Activated CD4-positive, alpha-beta T cell treated with anti-CD3 and anti-CD28 coated beads for 36 hours (primary cell): ENCODE data around the gene PHYH. TPM values are rescaled to one million over a fixed set of nuclear protein-coding genes. Genes with fewer than 3 reads are reported as not detected.
A peak's percentile ranks its signal among the peaks of the same experiment; 100 is the strongest.

Source experiments
- ATAC-seq: fragments of 200-7000 bp; cut with Tn5 transposase; one replicate; pipeline ENCODE4 v1.10.0; 2021; ENCODE audit warnings: mild to moderate bottlenecking, moderate library complexity
- CTCF ChIA-PET: fragments of 350-600 bp; sonication (Branson Sonifier 250); formaldehyde crosslinking; loops from one replicate; lab custom pipeline; 2021; ENCODE audit warnings: antibody characterized with exemption; lab: Charles Lee
- POLR2A ChIA-PET: fragments of 350-600 bp; sonication (Branson Sonifier 250); formaldehyde crosslinking; loops from one replicate; lab custom pipeline; 2021; ENCODE audit warnings: antibody characterized with exemption, inconsistent platforms; lab: Charles Lee
- DNase-seq: peaks from one replicate; pipeline ENCODE4 v3.0.0-alpha.2; 2020
- H3K27ac Mint-ChIP-seq: one replicate; pipeline ENCODE4 v1.8.0; 2021; ENCODE audit warnings: mixed read lengths
- H3K27me3 Mint-ChIP-seq: one replicate; pipeline ENCODE4 v1.8.0; 2021; ENCODE audit warnings: mixed read lengths
- H3K36me3 Mint-ChIP-seq: one replicate; pipeline ENCODE4 v1.8.0; 2021; ENCODE audit warnings: low read depth, mixed read lengths
- H3K4me1 Mint-ChIP-seq: one replicate; pipeline ENCODE4 v1.8.0; 2021; ENCODE audit warnings: mixed read lengths
- H3K4me3 Mint-ChIP-seq: one replicate; pipeline ENCODE4 v1.8.0; 2021; ENCODE audit warnings: mild to moderate bottlenecking, moderate library complexity, mixed read lengths
- H3K9me3 Mint-ChIP-seq: one replicate; pipeline ENCODE4 v1.8.0; 2021; ENCODE audit warnings: low read depth, mixed read lengths
- intact Hi-C, 2 experiments: fragments of 100-400 bp; cut with DNase I in 1 of 2; cut with micrococcal nuclease in 1 of 2; formaldehyde crosslinking; loops; one replicate each; pipeline versions ENCODE4 v1.14.2 to v1.15.1; 2022 to 2024; cut with DNase I, micrococcal nuclease
- total RNA-seq, 2 experiments: library from RNA; stranded (reverse); gene quantifications; one replicate each; pipeline ENCODE4 v1.2.3, GENCODE V29; 2021

PHYH gene
- 10 to 100 TPM; 11.7 to 12.8 TPM for total RNA-seq

DNA sequence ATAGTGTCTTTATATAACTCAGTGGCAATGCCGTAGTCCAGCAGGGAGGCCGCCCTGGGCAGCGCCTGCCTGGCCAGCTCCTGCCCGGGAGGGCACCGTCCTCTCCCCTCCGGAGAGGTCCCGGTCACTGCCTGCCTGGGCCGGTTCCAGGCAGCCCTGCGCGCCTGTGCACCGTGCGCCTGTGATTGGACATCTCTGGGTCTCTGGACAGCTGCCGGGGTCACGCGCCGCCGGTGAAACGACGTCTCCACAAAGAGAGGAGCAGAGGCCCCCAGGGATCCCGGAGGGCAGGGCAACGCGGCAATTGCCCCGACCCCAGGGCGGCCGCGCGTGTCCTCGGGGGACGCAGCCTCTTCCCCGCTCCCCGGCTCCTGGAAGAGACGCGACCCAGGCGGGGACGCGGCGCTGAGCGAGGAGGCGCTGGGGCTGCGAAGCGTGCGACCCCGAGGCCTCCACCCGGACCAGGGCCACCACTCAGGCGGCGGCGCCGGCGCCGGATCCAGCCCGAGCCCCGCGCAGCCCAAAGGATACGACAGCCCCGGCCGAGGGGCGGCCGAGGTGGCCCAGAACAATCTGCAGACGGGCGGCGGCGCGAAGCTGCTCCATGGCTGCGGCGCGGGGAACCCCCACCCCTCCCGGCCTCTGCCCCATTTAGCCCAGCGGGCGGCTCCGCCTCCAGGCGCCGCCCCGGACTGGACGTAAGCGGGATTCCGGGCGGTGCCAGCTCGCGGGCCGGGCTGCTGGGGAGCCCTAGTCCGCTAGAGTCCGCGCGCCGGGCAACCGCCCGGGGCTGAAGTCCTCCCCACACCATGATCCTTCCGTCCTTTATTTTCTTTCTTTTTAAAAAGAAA, at the start of gene PHYH:
TSS of gene PHYH (minus strand) at position 628 of the 851 bp plus-strand sequence. CDS start at position 606, 22 bp downstream.
- CTCF ChIA-PET, result interaction anchor here (0.6 to 1.5 kb wide), 7 partner anchors 11 to 370 kb away, joined by 3 to 5 read pairs (median 3); partner anchors contain the start of gene MCM10

DNA sequence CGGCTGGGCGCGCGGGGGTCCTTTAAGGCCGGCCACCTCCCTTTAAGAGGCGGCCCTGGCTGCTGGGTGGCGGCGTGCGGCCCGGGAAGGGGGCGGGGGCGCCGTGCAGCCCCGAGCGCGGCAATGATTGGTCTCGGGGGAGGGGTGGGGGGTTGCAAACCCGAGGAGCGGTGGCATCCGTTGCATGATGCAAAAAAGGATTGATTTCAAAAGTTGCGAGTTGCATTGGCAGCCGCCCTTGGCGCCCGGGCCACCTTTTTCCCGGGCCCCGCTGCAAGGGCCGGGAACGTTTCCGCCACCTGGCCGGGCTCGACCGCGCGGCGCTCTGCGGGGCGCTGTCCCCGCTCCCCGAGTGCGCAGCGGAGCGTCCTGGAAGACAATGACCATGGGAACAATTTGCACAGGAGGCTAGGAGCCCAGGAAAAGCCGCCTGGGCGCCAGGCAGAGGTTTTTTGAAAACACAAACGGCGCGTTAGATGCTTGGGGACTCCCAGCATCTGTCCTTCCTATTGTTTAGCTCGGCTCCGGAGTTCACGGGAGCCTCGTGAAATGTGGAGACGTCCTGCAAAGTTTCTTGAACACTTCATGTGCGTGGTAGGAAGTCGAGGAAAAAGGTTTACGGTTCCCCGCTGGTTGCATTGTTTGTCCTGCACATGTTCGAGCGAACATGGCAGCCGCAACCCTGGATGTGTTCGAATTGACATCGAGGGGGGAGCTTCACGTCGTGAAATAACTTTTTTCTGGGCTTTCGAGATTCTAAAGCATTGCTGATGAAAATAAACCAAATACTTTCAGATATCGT, 48.6 kb upstream of the PHYH start, which contains the start of gene SEPHS1:
TSS of gene SEPHS1 (minus strand) at position 78 of the 802 bp plus-strand sequence. CDS start 3,343 bp downstream, outside the sequence.
- ATAC-seq, result peak; percentile 77
- ChIA-PET POLR2A (interaction anchor here (1.0 kb wide), 1 partner anchor 837 kb away, joined by 3 read pairs; no protein-coding TSS in a partner anchor), CTCF (interaction anchor here (0.8 kb wide), 1 partner anchor 9 kb away, joined by 3 read pairs; no protein-coding TSS in a partner anchor)
- no peaks in the 10 kb centered on the region for H3K9me3 Mint-ChIP-seq
- H3K27me3 Mint-ChIP-seq, result no peaks in the 10 kb centered on the region
- DNase-seq, result peak; percentile 93
- intact Hi-C loops, result loop anchor here (1.0 to 10.0 kb wide), 6 partner anchors 46 to 1606 kb away; partner anchors contain the start of genes MCM10 (in 2 of the 2), DCLRE1C (in 1 of the 2), MEIG1 (in 1 of the 2) and PRPF18 (in 1 of the 2)
- H3K27ac Mint-ChIP-seq, result peak within 1 kb of the TSS; percentile 95
- peaks cover 26% of the 10 kb centered on the region for H3K36me3 Mint-ChIP-seq
- H3K4me1 Mint-ChIP-seq, result peaks cover 57% of the 10 kb centered on the region
- H3K4me3 Mint-ChIP-seq, result peak within 1 kb of the TSS; percentile 87

More for the DNA sequence above, at the start of gene PHYH:
- Mint-ChIP-seq H3K4me3 (peak within 1 kb of the TSS; percentile 80), H3K27ac (peak within 1 kb of the TSS; percentile 88), H3K27me3 (no peaks in the 10 kb centered on the region), H3K36me3 (peaks cover 2% of the 10 kb centered on the region), H3K4me1 (peaks cover 18% of the 10 kb centered on the region), H3K9me3 (no peaks in the 10 kb centered on the region)
- DNase-seq (peak; percentile 87), ATAC-seq (peak; percentile 65)
- intact Hi-C loops, result loop anchor here (5.0 kb wide), 3 partner anchors 197 to 1172 kb away; partner anchors contain the start of genes CDC123 (in 1 of the 2), NUDT5 (in 1 of the 2), OPTN (in 1 of the 2) and SEC61A2 (in 1 of the 2)
- POLR2A ChIA-PET, result interaction anchor here (0.6 to 1.3 kb wide), 2 partner anchors 90 to 886 kb away, joined by 3 to 5 read pairs; no protein-coding TSS in a partner anchor

DNA sequence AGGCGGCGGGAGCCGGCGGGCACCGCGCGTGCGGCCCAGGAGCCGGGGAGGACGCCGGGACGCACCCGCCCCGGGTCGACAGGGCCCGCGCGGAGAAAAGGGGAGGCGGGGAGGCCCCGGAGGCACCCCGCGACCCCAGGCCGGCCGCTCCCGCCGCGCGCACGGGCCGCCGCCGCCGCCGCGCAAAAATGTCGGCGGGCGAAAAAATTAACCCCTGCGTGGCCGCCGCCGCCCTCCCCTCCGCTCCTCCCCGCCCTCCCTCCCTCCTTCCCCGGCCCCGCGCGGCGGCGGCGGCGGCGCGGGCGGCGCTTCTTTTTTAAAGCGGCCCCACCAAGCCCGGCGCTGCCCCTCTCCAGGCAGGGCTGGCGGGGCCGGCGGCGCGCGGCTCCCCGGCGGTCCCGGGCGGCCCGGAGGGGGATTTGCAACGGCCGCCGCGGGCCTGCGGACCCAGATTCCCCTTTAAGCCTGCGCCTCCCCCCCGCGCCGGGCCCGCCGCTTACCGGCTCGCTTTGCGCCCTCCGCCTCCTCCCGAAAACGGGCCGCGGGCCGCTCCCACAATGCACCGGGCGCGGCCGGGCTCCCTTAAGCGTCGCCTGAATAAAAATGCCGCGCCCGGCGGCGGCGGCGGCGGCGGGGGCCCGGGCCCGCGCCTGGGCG, 47.8 kb upstream of the PHYH start:
- ATAC-seq, result peak; percentile 61
- CTCF ChIA-PET, result no interaction called here
- H3K9me3 Mint-ChIP-seq, result no peaks in the 10 kb centered on the region
- H3K36me3 Mint-ChIP-seq, result peaks cover 32% of the 10 kb centered on the region
- H3K27me3 Mint-ChIP-seq, result no peaks in the 10 kb centered on the region
- H3K4me3 Mint-ChIP-seq, result peak overlapping the region; percentile 87
- no peak overlapping the region for H3K27ac Mint-ChIP-seq
- POLR2A ChIA-PET, result no interaction called here
- H3K4me1 Mint-ChIP-seq, result peaks cover 57% of the 10 kb centered on the region
- peak; percentile 89 for DNase-seq
- intact Hi-C loops, result loop anchor here (1.0 to 10.0 kb wide), 9 partner anchors 45 to 1607 kb away; partner anchors contain the start of genes MCM10 (in 2 of the 2), CDC123 (in 1 of the 2), CDNF (in 1 of the 2) and DCLRE1C (in 1 of the 2)

DNA sequence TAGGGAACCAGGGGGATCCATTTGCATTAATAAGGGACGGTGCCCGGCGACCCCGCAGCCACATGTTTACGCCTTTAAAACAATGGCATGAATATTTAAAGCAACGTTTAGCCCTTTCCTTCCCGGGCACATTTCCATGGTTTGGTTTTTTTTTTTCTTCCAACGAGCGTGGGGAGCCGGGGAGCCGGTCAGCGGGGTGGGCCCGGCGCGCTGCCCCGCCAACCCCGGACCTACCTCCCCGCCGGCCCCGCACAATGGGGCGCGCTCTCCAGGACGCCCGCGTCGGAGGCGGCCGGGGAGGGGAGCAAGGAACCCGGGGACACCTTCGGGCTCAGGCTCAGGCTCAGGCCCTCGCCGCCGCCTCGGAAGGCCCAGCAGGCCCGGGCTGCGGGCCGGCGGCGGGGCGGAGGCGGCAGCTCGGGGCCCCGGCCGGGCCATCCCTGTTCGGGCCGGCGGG, 47.2 kb upstream of the PHYH start:
- ChIA-PET CTCF (no interaction called here), POLR2A (no interaction called here)
- no peak for DNase-seq
- Mint-ChIP-seq H3K27ac (peak overlapping the region; percentile 90), H3K4me1 (peaks cover 55% of the 10 kb centered on the region), H3K36me3 (peaks cover 37% of the 10 kb centered on the region), H3K9me3 (no peaks in the 10 kb centered on the region), H3K27me3 (no peaks in the 10 kb centered on the region), H3K4me3 (peak overlapping the region; percentile 84)
- intact Hi-C loops, result loop anchor here in 1 of 2 experiments (1.0 to 10.0 kb wide), 4 partner anchors 248 to 1608 kb away; partner anchors contain the start of genes CDC123, CDNF, DCLRE1C and HSPA14
- ATAC-seq, result no peak

DNA sequence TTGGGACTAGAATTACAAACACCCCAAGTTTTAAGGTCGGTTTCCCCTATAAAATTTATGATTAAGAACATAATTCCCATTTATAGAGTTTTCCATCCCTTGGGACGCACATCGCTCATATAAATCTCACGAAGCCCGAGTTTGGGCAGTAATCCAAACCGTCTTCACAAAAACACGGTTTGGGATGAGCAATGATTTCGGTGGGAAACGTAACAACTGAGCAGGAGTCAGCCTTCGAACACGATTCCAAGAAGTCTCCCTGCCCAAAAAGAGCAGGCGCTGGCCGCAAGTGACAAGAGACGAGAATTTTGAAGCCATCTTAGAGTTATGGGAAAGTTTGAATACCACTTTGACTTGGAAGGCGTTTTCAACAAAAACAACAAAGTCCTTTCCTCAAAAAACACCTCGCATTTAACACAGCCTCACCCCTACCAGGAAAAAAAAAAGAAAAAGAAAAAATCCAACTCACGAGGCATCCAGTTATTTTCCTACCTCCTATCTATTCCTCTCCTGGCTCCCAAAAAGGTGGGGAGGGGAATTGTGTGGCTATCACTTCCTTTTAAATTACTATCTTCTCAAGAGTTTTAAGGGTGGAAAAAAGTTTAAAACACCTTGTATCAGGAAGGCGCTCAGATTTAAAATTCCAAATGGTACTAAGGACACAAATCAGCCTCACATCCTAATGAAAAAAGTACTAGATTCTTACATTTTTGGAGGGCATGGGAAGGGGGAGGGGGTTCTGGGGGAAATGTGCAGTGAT, 46.6 kb upstream of the PHYH start:
- intact Hi-C loops, result loop anchor here in 1 of 2 experiments (1.0 to 10.0 kb wide), 4 partner anchors 247 to 1608 kb away; partner anchors contain the start of genes CDC123, CDNF, DCLRE1C and HSPA14
- H3K9me3 Mint-ChIP-seq, result no peaks in the 10 kb centered on the region
- CTCF ChIA-PET, result no interaction called here
- H3K4me1 Mint-ChIP-seq, result peaks cover 50% of the 10 kb centered on the region
- DNase-seq (no peak), ATAC-seq (no peak)
- peaks cover 37% of the 10 kb centered on the region for H3K36me3 Mint-ChIP-seq
- peak overlapping the region; percentile 90 for H3K27ac Mint-ChIP-seq
- POLR2A ChIA-PET, result no interaction called here
- H3K4me3 Mint-ChIP-seq, result peak overlapping the region; percentile 84
- H3K27me3 Mint-ChIP-seq, result no peaks in the 10 kb centered on the region

DNA sequence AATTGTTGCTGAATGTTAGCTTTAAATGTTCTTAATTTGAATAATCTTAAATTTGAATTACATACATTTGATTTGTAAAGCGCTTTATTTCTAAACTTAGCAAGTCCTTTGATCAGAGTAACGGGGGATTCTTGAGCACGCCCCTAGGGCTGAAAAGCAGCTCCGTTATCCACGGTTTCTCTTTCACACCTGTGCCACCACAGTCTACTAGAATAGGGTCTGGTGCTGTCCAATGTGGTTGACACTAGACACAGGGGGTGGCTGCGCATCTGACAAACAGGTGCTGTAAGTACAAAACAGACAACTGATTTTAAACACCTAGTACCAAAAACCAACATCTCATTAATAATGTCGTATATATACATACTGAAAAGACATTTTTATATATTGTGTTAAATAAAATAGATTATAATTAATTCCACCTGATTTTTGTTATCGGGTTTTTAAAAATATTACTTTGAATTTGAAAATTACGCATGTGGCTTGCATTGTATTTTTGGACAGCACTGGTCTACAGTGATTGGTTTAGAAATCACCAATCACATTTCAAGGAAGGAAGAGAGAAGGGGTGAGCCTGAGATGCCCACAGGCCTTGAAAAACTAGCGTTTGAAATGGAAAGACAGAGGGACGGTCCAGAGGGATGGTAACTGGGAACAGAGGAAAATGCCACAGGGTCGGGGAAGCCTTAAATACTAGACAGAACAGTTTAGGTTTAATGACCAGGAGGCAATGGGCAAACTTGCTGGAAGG, 40.9 kb upstream of the PHYH start:
- peaks cover 51% of the 10 kb centered on the region for H3K4me1 Mint-ChIP-seq
- CTCF ChIA-PET, result interaction anchor here (0.5 kb wide), 1 partner anchor 23 kb away, joined by 3 read pairs; no protein-coding TSS in a partner anchor
- intact Hi-C loops, result loop anchor here (2.0 to 10.0 kb wide), 2 partner anchors 16 to 1614 kb away; partner anchors contain the start of genes DCLRE1C (in 1 of the 2) and MEIG1 (in 1 of the 2)
- H3K4me3 Mint-ChIP-seq, result peak overlapping the region; percentile 39
- POLR2A ChIA-PET, result interaction anchor here (0.7 kb wide), 1 partner anchor 17 kb away, joined by 3 read pairs; no protein-coding TSS in a partner anchor
- H3K9me3 Mint-ChIP-seq, result no peaks in the 10 kb centered on the region
- no peak overlapping the region for H3K27ac Mint-ChIP-seq
- H3K27me3 Mint-ChIP-seq, result no peaks in the 10 kb centered on the region
- peaks cover 51% of the 10 kb centered on the region for H3K36me3 Mint-ChIP-seq
- DNase-seq (peak; percentile 45), ATAC-seq (peak; percentile 79)

DNA sequence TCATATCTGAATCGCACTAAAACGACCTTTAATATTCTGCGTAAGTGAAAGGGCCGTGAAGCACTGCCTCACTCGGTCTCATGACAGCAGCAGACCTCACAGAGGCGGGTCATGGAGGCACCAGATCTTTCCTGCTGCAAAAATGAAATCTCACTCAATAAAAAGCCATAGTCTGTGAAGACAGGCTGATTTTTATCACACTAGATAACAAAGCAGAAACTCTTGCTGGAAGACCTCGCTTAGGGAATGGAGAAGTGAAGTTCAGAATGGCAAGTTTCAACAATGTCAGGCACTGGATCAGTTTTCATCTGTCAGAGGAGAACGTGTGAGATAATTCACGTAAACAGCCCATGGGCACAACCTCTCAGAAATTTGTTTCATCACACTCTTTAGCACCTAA, 40.2 kb upstream of the PHYH start:
- Mint-ChIP-seq H3K9me3 (no peaks in the 10 kb centered on the region), H3K27ac (peak overlapping the region; percentile 80), H3K27me3 (no peaks in the 10 kb centered on the region), H3K36me3 (peaks cover 48% of the 10 kb centered on the region), H3K4me1 (peaks cover 45% of the 10 kb centered on the region), H3K4me3 (peak overlapping the region; percentile 39)
- intact Hi-C loops, result loop anchor here (2.0 to 10.0 kb wide), 2 partner anchors 15 to 1615 kb away; partner anchors contain the start of genes DCLRE1C (in 1 of the 2) and MEIG1 (in 1 of the 2)
- ATAC-seq, result peak; percentile 26
- ChIA-PET CTCF (no interaction called here), POLR2A (interaction anchor here (0.7 kb wide), 1 partner anchor 16 kb away, joined by 3 read pairs; no protein-coding TSS in a partner anchor)
- DNase-seq, result no peak

DNA sequence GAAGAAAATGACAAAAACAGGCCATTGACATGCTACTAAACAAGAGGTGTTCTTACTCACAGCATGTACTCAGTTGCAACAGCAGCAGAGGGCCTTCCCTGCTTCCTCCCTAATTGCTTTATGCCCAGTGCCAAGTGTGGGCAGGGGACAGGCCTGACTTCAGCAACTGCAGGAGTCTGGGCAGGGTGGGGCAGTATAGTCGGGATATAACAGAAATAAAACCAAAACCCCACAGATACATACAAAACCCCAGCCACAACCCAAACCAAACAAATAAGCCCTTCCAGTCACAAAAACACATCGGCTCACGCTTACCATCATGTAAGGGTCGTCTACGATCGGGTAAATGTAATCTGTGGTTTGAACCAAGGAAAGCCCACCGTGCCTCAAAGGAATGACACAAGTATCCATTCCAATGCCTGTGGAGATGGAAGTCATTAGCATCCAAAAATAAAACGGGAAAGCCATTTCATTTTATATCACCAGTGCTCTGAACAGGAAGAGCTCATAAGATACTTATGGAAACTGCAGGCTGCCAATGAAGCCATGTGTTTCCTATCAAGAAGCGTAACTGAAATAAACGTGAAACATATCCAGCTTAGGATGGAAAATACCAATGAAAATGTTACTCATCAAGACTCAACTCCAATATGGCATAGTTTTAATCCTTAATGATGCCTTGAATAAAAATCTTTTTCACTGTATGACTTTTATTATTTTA, 38.7 kb upstream of the PHYH start:
- intact Hi-C loops, result no loop called here
- no peak for ATAC-seq
- DNase-seq, result no peak
- Mint-ChIP-seq H3K9me3 (no peaks in the 10 kb centered on the region), H3K36me3 (peaks cover 47% of the 10 kb centered on the region), H3K4me3 (no peak overlapping the region), H3K27ac (no peak overlapping the region), H3K4me1 (peaks cover 36% of the 10 kb centered on the region), H3K27me3 (no peaks in the 10 kb centered on the region)
- ChIA-PET POLR2A (no interaction called here), CTCF (interaction anchor here (0.6 to 0.9 kb wide), 2 partner anchors 35 to 274 kb away, joined by 3 to 4 read pairs; no protein-coding TSS in a partner anchor)
